Epithelial cell of esophagus (primary cell): Measurements from ENCODE around the gene MAPK8IP3.

Experiments
- DNase-seq: peaks from one replicate; pipeline ENCODE4 v3.0.0; 2010; ENCODE audit warnings: low read depth
- H3K4me3 ChIP-seq: 2 replicates; pipeline ENCODE4 v1.5.1; 2011; ENCODE audit warnings: mild to moderate bottlenecking, low read length, control low read depth
- CTCF ChIP-seq: IDR thresholded peaks from 2 replicates; pipeline ENCODE4 v1.5.1; 2011; ENCODE audit warnings: low read depth, mild to moderate bottlenecking, low read length, control low read depth, inconsistent platforms; ENCODE audit not compliant: insufficient read depth; ENCODE audit errors: missing control alignments

The MAPK8IP3 gene

DNA sequence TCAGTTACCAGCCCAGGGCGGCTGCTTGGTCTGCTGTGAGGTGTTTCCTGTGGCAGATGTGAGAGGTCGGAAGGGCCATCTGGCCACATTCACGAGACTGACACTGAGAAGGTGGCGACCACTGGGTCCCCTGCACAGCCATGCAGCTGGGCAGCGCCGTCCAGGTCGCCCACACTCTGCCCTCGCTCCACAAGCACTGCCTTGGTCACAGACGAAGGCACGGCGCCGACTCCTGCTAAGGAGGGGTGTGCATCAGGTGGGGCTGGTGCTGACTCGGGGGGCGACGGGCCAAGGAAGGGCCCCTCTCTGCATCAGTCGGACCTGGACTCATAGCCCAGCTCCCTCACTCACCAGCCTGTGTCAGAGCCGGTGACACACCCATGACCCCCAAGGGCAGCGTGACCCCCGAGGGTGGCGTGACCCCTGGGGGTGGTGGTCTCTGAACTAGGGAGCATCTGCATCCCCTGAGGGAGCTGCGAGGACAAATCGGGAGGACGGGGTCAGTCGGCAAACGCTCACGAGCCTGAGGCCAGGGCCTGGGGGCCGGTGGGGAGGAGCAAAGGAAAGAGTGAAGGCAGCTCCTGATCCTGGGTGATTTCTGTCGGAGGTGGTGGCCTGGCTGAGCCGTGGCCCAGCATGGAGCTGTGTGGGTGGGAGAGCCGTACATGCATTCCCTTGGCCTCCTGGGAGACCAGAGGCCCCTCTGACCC lies 34.9 kb downstream of the MAPK8IP3 start:
- TF ChIP-seq CTCF, result no peak
- DNase-seq, result no peak
- H3K4me3 ChIP-seq, result no peak overlapping the region

- DNase-seq, result no peak
- no peak overlapping the region for H3K4me3 ChIP-seq
- TF ChIP-seq CTCF, result no peak
These were observed 35.7 kb downstream of the MAPK8IP3 start for GRCh38 chr16:1741553-1742165.

DNA sequence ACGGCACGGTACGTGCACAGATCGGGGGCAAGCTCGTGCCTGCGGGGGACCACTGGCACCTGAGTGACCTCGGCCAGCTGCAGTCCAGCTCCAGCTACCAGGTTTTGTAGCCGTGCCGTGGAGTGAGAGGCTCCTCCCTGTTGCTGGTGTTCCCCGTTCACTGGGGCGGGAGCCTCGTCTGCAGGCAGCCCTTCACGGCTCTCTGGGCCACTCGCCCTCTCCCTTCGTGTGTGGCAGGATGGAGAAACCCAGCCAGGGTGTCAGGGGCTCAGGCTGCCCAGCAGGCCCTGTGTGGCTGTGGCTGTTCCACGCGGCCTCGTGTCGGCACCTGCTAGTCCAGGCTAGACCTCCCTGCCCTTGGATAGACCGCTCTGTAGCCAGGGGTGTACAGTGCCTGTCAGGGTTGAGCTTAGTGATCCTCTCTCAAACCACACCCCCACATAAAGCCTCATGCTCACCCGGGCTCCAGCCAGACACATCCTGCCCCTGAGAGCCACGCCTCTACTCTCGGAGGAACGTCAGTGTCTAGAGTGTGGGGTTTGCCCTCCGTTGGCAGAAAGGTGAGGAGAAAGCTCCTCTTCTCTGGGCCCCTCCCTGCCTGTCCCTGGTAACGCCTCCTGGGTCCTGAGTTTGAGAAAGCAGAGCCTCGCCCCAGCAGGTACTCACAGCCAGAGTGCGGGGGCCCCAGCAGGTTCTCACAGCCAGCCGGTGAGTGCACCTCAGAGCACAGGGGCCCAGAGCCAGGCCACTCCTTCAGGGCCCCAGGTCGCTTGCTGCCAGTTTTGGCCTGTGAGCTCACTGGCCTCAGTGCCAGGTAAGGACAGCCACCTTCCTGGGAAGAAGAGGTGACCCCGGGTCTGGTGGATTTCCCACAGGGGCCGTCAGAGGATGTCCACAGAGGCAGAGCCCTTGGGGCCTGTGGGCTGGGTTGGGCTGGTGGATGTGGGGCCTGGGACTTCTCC lies 37.7 kb downstream of the MAPK8IP3 start:
- no peak for DNase-seq
- no peak for TF ChIP-seq CTCF
- H3K4me3 ChIP-seq, result no peak overlapping the region

GRCh38 chr16:1744338-1744840 lies 38.4 kb downstream of the MAPK8IP3 start:
- no peak for TF ChIP-seq CTCF
- H3K4me3 ChIP-seq, result no peak overlapping the region
- no peak for DNase-seq

GRCh38 chr16:1745181-1745899 lies 39.3 kb downstream of the MAPK8IP3 start:
- peak; percentile 6 for TF ChIP-seq CTCF
- DNase-seq, result peak; percentile 57
- H3K4me3 ChIP-seq, result no peak overlapping the region
